ENCODE results near the gene UTP20.

Gene UTP20

DNA sequence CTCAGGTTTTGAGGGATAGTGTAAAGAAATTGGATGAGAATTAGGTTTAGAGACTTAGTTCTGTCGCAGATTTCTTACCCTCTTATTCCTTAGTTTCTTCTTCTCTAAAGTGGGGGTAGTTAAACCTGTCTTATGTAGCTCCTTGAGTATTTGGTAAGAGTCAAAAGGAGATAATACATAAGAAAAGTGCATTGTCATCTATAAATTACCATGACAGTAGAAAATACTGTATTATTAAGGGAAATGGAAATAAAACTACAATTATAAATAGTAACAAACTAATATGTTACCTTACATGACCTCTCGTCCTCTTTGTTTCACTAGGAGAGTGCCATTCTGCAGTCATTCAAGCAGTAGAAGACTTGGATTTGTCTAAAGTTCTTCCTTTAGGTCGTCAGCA is 49.0 kb downstream of the UTP20 start:
- ChIA-PET CTCF (no interaction called here), POLR2A (ENCODE audit: low non-redundant PET) (no interaction called here)
- H3K27ac ChIP-seq: no peak overlapping the region
- TF ChIP-seq, protein P1, sequence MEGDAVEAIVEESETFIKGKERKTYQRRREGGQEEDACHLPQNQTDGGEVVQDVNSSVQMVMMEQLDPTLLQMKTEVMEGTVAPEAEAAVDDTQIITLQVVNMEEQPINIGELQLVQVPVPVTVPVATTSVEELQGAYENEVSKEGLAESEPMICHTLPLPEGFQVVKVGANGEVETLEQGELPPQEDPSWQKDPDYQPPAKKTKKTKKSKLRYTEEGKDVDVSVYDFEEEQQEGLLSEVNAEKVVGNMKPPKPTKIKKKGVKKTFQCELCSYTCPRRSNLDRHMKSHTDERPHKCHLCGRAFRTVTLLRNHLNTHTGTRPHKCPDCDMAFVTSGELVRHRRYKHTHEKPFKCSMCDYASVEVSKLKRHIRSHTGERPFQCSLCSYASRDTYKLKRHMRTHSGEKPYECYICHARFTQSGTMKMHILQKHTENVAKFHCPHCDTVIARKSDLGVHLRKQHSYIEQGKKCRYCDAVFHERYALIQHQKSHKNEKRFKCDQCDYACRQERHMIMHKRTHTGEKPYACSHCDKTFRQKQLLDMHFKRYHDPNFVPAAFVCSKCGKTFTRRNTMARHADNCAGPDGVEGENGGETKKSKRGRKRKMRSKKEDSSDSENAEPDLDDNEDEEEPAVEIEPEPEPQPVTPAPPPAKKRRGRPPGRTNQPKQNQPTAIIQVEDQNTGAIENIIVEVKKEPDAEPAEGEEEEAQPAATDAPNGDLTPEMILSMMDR (conservative IDR thresholded peaks at IDR 0.05; ENCODE audit: low read depth): no peak
- no peak for DNase-seq (ENCODE audit: low spot score)

DNA sequence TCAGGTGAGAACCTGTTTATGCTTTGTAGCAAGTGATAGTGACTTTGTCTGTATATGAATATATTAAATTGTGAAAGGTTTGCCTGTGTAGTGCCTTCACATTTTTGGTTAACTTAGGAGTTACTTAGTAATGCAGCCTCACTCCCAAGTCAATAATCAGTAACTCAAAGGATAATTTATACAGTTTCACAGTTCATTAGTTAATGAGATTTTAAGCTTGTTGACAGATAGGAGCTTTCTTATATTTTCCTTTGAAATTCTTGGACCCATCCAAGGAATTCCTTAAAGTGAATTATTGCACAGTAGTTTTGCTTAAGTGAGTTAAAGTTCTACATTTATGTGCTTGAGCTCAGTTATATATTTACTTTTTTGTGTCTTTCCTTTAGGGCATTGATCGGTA is 50.7 kb downstream of the UTP20 start:
- ChIA-PET CTCF (interaction anchor here (0.7 kb wide), 1 partner anchor 10 kb away, joined by 3 read pairs; no protein-coding TSS in a partner anchor), POLR2A (ENCODE audit: low non-redundant PET) (no interaction called here)
- TF ChIP-seq, protein P1 (conservative IDR thresholded peaks at IDR 0.05; ENCODE audit: low read depth): no peak
- H3K27ac ChIP-seq: no peak overlapping the region
- no peak for DNase-seq (ENCODE audit: low spot score)

DNA sequence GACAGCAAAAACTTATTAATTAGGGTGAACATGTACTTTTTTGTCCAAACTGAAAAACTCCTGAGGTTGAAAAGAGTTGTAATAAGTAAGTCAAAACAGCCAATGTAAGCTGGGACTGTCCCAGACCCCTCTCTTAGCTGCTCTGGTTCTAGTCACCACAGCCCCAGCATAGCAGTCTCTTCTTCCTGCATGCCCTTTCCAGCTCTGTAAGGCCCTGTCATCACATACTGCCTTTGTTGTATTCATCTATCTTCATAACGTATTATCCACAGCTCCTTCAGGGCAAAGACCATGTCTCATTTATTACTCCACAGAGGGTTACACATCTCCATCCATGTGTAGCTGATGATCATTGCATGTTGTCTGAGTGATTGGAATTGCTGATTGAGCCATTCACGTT is 56.5 kb downstream of the UTP20 start:
- no peak for DNase-seq (ENCODE audit: low spot score)
- no peak overlapping the region for H3K27ac ChIP-seq
- TF ChIP-seq, protein P1 (conservative IDR thresholded peaks at IDR 0.05; ENCODE audit: low read depth): no peak
- CTCF ChIA-PET: interaction anchor here (1.0 kb wide), 2 partner anchors 9 to 13 kb away, joined by 3 to 6 read pairs; no protein-coding TSS in a partner anchor
- POLR2A ChIA-PET (ENCODE audit: low non-redundant PET): no interaction called here

DNA sequence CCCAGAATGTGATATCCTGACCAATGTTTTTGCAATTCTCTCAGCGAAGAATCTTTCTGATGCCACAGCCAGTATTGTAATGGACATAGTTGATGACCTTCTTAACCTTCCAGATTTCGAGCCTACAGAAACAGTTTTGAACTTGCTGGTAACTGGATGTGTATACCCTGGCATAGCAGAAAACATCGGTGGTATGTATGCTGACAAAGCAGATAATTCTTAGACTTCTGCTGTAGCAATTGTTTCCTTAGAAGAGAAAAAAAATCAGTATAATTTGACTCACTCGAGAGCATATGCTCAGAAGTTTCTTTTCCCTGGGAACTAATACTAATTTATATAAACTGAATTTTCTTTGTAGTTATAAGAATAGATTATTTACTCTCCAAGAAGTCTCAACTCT is 58.2 kb downstream of the UTP20 start:
- POLR2A ChIA-PET (ENCODE audit: low non-redundant PET): no interaction called here
- no peak for DNase-seq (ENCODE audit: low spot score)
- TF ChIP-seq, protein P1 (conservative IDR thresholded peaks at IDR 0.05; ENCODE audit: low read depth): no peak
- no peak overlapping the region for H3K27ac ChIP-seq
- CTCF ChIA-PET: no interaction called here

DNA sequence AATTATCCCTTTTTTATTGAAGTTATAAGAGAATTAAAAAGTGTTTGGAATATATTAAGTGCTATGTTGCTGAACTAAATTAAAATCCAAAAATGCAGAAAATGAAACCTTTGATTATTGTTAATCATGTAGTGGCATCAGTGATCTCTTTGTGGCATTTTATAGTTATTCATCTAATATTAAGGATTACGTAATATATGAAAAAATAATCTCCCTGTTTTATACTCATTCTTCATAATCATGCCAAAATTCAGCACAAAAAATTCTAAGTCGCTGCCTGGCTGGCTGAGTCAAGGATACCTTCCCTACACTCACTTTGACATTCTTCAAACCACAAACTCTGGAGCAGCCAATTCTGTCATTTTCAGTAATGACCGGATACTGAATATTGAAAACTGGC is 64.0 kb downstream of the UTP20 start:
- POLR2A ChIA-PET (ENCODE audit: low non-redundant PET): no interaction called here
- DNase-seq (ENCODE audit: low spot score): no peak
- TF ChIP-seq, protein P1 (conservative IDR thresholded peaks at IDR 0.05; ENCODE audit: low read depth): no peak
- CTCF ChIA-PET: no interaction called here
- H3K27ac ChIP-seq: no peak overlapping the region

DNA sequence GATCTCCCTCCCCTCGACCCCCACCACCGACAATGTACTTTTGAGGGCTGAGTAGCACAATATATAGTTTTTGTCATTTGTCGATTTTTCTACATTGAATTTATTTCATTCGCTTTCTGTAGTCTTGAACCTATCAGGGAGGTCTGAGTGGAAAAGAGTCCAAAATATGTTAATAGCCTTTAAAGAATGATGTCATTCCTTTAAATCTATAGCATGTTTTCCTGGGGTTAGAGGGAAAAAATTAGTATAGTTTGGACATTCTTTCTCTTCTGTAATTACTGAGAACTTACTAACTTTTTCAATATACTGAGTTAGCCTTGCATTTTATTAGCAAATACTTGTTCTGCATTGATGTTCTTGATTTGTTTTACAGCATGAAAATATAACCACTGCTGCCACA is 71.8 kb downstream of the UTP20 start:
- no peak for DNase-seq (ENCODE audit: low spot score)
- ChIA-PET CTCF (no interaction called here), POLR2A (ENCODE audit: low non-redundant PET) (no interaction called here)
- no peak overlapping the region for H3K27ac ChIP-seq
- TF ChIP-seq, protein P1 (conservative IDR thresholded peaks at IDR 0.05; ENCODE audit: low read depth): no peak

DNA sequence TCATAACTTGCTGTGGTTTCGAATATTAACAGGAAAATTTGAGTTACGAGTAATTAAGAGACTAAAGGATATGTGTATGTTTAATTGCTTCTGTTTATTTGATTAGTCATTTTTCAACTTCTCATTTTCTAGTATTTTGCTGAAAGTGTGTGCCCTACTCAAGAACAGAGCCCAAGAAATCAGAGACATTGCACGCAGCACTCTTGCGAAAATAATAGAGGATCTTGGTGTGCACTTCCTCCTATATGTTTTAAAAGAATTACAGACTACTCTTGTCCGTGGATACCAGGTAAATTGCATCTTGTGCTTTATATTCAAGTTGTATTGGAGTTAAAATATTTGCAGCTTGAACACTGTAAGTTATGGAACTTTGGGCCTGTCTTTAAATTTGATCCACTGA is 76.9 kb downstream of the UTP20 start:
- TF ChIP-seq, protein P1 (conservative IDR thresholded peaks at IDR 0.05; ENCODE audit: low read depth): no peak
- DNase-seq (ENCODE audit: low spot score): no peak
- ChIA-PET CTCF (no interaction called here), POLR2A (ENCODE audit: low non-redundant PET) (no interaction called here)
- no peak overlapping the region for H3K27ac ChIP-seq
